ENCODE results near the gene MAN1A2.

- TF ChIP-seq EZH2 (IDR thresholded peaks at IDR 0.05; ENCODE audit: insufficient read depth, poor library complexity, severe bottlenecking) (no peak), EZH2phosphoT487 (IDR thresholded peaks at IDR 0.05; ENCODE audit: insufficient read depth, low read depth) (no peak)
These were observed 164.0 kb downstream of the MAN1A2 start for GRCh38 chr1:117531222-117531621.
